ENCODE data around the gene C1QC.

The C1QC gene

DNA sequence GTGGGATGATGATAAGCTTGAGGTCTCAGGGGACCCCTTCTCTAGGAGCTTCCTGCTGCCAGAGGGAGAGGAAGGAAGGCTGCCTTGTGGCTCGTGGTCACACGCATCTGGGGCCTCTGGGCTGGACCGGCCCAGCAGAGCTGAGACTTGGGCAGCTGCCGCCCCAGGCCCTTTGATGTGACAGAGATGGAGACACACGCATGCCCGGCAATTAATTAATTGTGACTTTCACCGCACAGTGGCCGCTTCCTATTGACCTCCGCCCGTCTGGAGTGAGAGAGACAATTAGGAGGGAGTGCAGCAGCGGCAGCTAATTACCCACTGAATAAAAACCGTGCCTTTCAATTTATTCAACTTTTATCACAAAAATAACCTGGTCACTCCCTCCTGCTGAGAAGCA, 23.6 kb upstream of the C1QC start:
- DNase-seq = no peak

GRCh38 chr1:22621761-22622160, 21.7 kb upstream of the C1QC start:
- DNase-seq = no peak

DNA sequence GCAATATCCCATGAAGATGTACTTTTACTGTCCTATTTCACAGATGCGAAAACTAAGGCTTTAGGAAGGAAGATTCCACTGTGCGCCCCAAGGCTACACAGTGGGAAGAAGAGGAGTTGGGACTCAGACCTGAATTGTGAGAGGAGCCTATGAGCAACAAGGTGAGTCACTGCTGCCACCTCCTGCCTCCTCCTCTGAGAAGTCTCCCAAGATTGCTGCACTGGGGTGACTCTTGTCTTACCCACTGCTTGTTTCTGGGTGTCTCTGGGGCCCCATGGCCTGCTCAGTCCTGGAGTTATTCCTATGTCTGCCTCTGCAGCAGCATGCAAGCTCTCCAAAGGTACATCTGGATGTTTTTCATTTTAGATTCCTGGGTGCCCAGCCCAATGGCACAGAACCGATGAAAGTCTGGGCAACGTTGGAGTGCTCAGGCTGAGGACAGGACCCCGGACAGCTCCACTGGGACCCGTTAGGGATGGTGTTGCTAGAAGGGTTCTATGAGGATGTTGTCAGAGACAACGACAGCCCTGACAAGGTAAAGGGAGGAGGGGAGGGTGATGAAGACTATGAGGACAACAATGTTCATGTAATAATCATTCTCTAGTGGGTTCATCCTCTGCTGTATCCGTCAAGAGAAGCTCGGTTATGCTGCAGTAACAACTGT, 18.0 kb upstream of the C1QC start:
- no peak for DNase-seq

DNA sequence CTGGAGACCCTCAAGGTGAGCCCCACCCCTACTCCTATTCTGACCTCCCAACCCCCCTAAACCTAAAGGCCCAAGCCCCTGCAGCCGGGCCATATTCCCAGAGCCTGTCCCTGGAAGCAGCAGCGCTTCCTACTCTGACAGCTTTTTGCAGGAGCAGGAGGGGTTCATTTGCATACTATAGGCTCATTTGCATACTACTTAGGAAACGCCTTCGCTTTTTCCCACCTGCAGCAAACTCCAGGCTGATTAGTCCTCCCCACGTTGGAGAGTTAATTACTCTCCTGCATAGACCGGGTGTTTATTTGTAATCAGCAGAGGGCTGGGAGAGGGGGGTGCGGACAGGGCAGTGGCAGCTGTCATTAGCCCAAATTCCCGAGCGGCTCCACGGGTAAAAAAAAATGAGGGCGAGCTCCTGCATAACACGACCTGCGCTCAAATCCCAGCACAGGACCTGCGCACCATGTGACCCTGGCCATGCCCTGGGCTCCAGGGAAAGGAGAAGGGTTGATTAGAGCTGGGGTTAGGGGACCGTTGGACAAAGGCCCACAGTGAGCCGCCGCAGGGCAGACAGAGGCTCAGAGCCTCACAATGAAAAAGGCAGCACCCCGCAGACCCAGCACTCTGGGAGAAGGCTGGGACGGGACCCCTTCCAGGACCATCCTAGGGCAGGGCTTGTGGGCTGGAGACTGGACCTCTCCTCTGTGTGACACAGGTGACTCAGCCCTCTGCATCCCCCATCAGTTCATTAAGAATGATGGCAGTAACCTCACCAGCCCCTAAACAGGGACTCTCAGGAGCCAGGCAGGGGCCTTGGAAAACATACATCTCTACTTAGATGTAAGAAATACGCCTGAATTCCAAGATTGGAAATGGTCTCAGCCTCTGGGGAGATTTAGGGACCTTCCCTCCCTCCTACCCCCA, 16.9 kb upstream of the C1QC start:
- no peak for DNase-seq

DNA sequence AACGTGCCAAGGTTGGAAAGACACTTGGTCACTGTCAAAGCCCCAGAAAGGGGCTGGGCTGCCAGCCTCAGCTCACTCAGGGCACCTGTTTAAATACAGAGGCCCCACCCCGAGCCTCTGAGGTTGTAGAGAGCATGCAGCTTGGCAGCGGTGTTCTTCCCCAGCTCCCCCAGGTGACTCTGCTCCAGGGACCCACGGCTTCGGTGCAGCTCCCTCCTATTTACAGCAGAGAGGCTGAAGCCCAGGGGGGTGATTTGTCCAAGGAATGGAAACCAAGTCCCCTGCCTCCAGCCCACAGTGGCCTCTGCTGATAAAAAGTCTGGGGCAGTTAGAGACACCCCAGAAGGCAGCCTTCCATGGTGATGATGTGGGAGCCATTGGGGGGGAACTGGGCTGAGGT, 16.1 kb upstream of the C1QC start:
- no peak for DNase-seq

DNA sequence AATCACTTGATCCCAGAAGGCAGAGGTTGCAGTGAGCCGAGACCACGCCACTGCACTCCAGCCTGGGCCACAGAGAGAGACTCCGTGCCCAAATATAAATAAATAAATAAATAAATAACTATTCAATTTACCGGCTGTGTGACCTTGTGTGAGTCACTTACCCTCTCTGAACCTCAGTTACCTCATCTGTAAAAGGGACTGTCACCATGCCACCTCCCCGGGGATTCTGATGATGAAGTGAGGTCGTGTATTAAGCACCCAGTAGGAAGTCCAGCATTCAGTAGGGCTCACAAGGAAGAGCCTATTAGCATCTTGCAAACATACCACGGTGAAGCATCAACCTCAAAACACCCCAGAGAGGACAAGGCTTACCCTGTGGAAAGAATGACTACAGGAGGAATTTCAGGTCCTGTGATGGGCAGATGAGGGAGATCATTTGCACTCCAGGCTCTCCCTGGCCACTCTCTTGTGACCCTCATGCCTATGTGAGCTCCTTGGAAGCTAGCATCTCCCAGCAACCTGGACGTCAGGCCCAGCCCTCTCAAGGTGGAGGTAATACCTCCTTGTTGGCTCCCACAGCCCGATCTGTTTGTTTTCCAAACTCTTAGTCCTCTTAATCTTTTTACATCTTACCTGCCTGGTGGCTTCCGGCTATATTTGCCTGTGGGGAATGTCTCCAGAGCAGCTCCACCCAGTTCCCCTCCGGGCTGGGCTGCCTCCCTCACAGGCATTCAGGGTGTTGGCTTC, 14.6 kb upstream of the C1QC start:
- no peak for DNase-seq

GRCh38 chr1:22629886-22630285, 13.5 kb upstream of the C1QC start:
- no peak for DNase-seq

DNA sequence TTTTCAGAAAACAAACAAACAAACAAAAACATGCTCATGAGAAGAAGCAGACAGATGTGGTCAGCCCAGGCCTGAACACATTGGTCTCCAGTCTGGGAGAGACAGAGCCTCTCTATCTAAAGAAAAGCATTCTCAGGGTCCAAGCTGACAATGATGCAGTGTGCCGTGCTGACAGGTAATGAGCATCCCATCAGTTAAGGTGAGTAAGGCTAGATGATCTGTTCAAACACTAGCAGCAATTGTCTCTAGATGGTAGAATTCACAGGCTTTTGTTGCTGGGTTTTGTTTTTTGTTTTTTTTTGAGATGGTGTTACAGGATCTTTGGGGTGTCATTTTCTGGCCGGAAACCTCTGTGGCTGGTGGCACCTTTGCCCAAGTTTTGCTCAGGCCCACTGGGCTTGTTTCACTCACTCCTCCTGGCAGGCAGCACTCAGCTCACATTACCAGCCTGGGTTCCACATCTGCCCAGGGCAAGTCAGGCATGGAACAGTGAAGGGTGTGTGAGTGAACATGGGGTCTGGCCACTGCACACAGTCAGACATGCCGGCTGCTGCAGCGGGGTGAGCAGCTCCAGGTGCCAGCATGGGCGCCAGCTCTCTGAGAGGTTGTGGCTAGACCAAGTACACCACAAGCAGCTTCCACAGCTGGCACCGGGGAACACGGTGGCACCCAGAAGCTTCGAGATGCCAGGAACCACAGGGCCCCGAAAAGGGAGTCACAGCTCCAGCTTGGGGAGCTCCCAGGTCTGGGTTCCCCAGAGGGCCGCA, 9.6 kb upstream of the C1QC start:
- no peak for DNase-seq

- DNase-seq = no peak
Measured at GRCh38 chr1:22635436-22635835, 8.0 kb upstream of the C1QC start.

- DNase-seq = no peak
Measured at GRCh38 chr1:22636353-22636752, 7.1 kb upstream of the C1QC start, which contains the start of gene C1QA. TSS of gene C1QA (plus strand) at chr1:22636628. CDS start at chr1:22637617, 989 bp downstream.

DNA sequence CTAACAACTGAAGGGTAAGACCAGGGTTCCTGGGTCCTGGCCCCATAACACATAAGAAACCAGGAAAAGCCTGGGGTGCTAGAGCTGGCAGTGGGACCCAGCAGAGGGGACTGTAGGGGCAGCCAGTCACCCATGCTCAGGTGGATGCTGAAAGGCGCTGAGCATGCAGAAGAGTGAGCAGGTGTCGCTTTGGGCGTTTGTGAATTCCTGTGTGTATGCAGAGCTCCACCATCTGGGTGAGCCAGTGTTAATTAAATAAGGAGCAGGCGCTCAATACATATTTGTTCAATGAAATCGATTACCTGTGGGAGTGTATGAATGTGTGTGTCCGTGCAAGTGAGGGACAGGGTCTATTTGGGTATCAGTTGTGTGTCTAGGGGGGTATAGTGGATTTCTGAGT, 6.5 kb upstream of the C1QC start:
- no peak for DNase-seq

- DNase-seq = no peak
Measured at GRCh38 chr1:22637907-22638445, 5.5 kb upstream of the C1QC start.

GRCh38 chr1:22638476-22639234, 4.8 kb upstream of the C1QC start:
- no peak for DNase-seq

DNA sequence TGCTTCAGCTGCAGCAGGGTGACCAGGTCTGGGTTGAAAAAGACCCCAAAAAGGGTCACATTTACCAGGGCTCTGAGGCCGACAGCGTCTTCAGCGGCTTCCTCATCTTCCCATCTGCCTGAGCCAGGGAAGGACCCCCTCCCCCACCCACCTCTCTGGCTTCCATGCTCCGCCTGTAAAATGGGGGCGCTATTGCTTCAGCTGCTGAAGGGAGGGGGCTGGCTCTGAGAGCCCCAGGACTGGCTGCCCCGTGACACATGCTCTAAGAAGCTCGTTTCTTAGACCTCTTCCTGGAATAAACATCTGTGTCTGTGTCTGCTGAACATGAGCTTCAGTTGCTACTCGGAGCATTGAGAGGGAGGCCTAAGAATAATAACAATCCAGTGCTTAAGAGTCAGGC, 4.1 kb upstream of the C1QC start:
- no peak for DNase-seq

GRCh38 chr1:22641247-22641646, 2.2 kb upstream of the C1QC start:
- DNase-seq = no peak

DNA sequence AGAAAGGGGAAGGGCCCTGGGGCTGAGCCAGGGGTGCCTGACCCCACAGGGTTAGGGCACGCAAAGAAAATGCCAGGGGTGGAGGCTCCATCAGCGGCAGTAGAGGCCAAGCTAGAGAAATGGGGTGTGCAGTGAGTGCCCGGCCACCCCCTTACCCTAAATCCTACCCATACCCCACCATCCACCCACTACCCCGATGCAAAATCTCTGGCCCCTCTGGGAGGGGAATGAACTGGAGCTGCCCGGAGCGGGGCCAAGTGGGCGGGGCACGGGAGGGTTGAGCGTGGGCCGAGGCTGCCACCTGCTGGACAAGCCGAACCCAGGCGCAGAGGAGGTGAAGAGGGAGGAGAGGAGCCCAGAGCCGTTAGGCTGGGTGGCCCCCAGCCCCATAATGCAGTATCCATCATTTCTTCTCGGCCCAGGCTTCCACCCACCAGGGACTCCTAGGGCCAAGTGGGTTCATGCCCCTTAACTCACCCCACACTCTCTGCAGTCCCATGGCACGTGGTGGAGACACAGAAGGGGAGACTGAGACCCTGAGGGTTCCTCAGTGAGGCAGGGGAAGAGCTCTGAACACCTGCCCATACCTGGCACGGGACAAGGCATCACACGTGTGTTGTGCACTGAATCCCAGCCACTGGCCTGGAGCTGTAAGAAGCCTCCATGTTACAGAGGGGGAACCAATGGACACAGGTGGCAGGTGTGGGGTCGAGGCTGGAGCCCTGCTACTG, 1.4 kb upstream of the C1QC start:
- DNase-seq = peak; percentile 86

GRCh38 chr1:22643928-22644327, 495 bp downstream of the C1QC start:
- DNase-seq = no peak

DNA sequence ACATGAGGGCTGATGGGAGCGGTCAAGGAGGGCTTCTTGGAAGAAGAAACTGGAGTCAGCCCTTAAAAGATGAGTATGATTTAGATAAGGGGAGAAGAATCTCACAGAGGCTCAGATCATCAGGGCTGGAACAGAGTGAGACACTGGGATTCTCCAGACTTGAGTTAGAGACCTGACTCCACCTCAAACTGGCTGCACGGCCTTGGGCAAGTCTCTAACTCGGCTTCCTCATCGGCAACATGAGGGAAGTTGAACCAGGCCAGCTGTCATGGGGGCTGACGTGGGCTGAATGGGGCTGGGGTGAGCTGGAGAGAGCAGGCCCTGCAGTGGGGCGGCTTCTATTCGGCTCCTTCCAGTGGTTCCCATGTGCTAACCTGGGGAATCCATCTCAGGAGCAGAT, 2.5 kb downstream of the C1QC start:
- DNase-seq = no peak

- no peak for DNase-seq
Measured at GRCh38 chr1:22646384-22646783, 3.0 kb downstream of the C1QC start.

GRCh38 chr1:22650089-22650693, 6.8 kb downstream of the C1QC start:
- DNase-seq = no peak
